Fibroblast of the aortic adventitia (primary cell): Measurements from ENCODE around the gene ZNF639. TPM values are rescaled to one million over a fixed set of nuclear protein-coding genes. Genes with fewer than 3 reads are reported as not detected.

Experiments
- DNase-seq: peaks from one replicate; pipeline ENCODE4 v3.0.0-alpha.2; 2010; ENCODE audit warnings: low read depth
- H3K4me3 ChIP-seq: 2 replicates; pipeline ENCODE4 v1.5.1; 2011; ENCODE audit warnings: low read depth, mild to moderate bottlenecking, control low read depth, low read length, moderate library complexity
- CTCF ChIP-seq: IDR thresholded peaks from 2 replicates; pipeline ENCODE4 v1.5.1; 2011; ENCODE audit warnings: mild to moderate bottlenecking, low read length, control low read depth, inconsistent platforms; ENCODE audit not compliant: insufficient read depth
- total RNA-seq: library from RNA; depleted of rRNA; stranded (reverse); fragments of >200 nt; gene quantifications from 2 replicates; pipeline ENCODE4 v1.2.3, GENCODE V29; 2012; ENCODE audit warnings: low replicate concordance

Gene ZNF639
- total RNA-seq, 1 donor: 55.8 TPM

GRCh38 chr3:179279837-179280236 lies 43.0 kb upstream of the ZNF639 start:
- DNase-seq: no peak
- no peak overlapping the region for H3K4me3 ChIP-seq
- TF ChIP-seq CTCF: no peak

- H3K4me3 ChIP-seq: no peak overlapping the region
- DNase-seq: no peak
- no peak for TF ChIP-seq CTCF
Observed at GRCh38 chr3:179281825-179282224, 41.0 kb upstream of the ZNF639 start.

- H3K4me3 ChIP-seq: no peak overlapping the region
- TF ChIP-seq CTCF: no peak
- no peak for DNase-seq
Observed at GRCh38 chr3:179286331-179286730, 36.5 kb upstream of the ZNF639 start.

- H3K4me3 ChIP-seq: no peak overlapping the region
- DNase-seq: no peak
- no peak for TF ChIP-seq CTCF
Observed at GRCh38 chr3:179288845-179289244, 34.0 kb upstream of the ZNF639 start.

GRCh38 chr3:179289295-179289694 lies 33.5 kb upstream of the ZNF639 start:
- TF ChIP-seq CTCF: no peak
- no peak for DNase-seq
- no peak overlapping the region for H3K4me3 ChIP-seq

GRCh38 chr3:179292450-179292849 lies 30.4 kb upstream of the ZNF639 start:
- no peak for DNase-seq
- TF ChIP-seq CTCF: no peak

GRCh38 chr3:179297971-179298725 lies 24.7 kb upstream of the ZNF639 start:
- DNase-seq: no peak
- no peak for TF ChIP-seq CTCF
- H3K4me3 ChIP-seq: no peak overlapping the region

More at GRCh38 chr3:179292450-179292849, 30.4 kb upstream of the ZNF639 start:
- no peak overlapping the region for H3K4me3 ChIP-seq
